NCI-H2196 (cell line): ENCODE measurements around the gene KCNS1.
"Not testable (repeated sequence)": the region's sequence is repeated elsewhere in the genome, so short reads cannot be mapped to it uniquely, and the experiment has no call there.

ENCODE experiments used
- DNase-seq: peaks from one replicate; lab custom pipeline; 2025; ENCODE audit not compliant: unreplicated experiment; lab: John Stamatoyannopoulos, UW

KCNS1 gene

DNA sequence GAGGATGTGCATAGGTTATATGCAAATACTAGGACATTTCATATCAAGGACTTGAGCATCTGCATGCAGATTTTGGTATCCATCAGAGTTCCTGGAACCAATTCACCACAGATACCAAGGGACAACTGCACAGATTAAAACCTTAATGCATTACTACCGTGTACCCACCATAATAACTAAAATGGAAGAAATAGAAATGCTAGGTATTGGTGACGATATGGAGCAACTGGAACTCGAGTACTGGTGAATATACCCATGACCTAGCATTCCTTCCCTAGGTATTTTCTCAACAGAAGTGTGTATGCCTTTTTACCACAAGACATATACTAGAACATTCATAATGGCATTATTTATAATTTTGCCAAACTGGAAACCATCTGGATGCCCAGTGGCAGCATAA lies 18.5 kb downstream of the KCNS1 start:
- DNase-seq = no peak

GRCh38 chr20:45080867-45081624 lies 19.9 kb downstream of the KCNS1 start:
- no peak for DNase-seq

- no peak for DNase-seq
Measured at GRCh38 chr20:45077559-45077958, 23.4 kb downstream of the KCNS1 start.

DNA sequence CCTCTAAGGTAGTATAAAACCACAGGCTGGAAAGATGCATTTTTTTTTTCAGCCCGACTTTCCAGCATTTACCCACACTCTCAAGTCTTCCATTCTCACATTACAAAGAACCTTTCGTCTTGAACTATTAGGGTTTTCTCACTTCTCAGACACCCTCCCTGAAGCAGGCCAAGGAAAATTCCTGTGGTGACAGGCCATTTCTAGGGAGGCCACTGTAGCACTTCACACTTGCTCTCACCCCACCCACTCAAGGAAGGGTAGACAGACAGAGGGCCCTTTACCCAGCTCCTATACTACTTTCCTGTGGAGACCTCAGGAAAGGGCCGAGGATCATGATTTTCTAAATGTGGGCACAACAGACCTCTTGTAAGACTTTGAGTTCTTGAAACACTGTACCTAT lies 27.7 kb downstream of the KCNS1 start:
- DNase-seq = no peak

GRCh38 chr20:45072066-45072465 lies 28.9 kb downstream of the KCNS1 start:
- DNase-seq = no peak

- no peak for DNase-seq
Measured at GRCh38 chr20:45070932-45071632, 29.8 kb downstream of the KCNS1 start.

GRCh38 chr20:45069261-45069660 lies 31.7 kb downstream of the KCNS1 start:
- DNase-seq = no peak

DNA sequence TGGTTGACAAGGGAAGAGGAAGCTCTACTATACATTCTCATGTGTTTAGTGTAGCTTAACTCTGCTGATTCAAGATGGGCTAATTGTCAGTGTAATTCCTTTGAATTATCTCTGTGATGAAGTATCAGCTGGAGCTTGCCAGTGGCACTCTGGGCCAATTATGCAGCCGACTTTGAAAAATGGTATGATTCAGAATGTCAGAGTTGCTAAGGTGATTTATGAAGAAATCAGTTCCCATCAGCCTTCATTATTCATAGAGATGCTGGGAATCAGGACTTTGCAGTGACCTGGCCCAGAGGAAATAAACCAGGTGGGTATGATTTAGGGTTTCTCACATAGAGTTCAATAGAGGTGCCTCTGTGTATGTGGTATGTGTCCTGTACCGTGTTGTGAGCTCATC lies 33.4 kb downstream of the KCNS1 start:
- DNase-seq = no peak

GRCh38 chr20:45067087-45067486 lies 33.8 kb downstream of the KCNS1 start:
- no peak for DNase-seq

DNA sequence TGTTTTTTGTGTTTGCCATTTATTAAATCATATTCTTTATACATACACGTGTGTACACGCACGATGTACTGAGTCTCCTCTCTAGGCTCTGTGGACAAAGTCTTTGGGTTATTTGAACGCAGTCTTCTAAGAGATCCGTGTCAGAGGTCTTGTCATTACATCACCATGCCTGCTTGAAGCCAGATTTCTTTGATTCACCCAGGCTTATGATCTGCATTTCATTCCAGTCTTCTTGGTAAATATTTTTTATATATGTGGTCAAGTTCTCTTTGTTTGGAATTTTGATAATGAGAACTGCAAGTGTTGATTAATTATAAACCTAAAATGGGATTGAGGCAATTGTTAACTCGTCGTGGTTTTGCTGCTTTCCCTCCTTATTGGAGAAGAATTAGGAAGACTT lies 34.6 kb downstream of the KCNS1 start:
- no peak for DNase-seq

GRCh38 chr20:45064812-45065211 lies 36.1 kb downstream of the KCNS1 start:
- no peak for DNase-seq

DNA sequence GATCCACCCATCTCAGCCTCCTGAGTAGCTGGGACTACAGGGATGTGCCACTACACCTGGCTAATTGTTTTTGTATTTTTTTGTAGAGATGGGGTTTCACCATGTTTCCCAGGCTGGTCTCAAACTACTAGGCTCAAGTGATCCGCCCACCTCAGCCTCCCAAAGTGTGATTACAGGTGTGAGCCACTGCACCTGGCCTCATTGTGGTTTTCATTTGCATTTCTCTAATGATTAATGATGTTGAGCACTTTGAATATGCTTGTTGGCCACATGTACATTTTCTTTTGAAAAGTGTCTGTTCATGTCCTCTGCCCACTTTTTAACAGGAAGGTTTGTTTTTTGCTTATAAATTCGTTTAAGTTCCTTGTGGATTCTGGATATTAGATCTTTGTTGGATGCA lies 37.8 kb downstream of the KCNS1 start:
- not testable (repeated sequence) for DNase-seq

- no peak for DNase-seq
Measured at GRCh38 chr20:45061244-45061643, 39.7 kb downstream of the KCNS1 start.

DNA sequence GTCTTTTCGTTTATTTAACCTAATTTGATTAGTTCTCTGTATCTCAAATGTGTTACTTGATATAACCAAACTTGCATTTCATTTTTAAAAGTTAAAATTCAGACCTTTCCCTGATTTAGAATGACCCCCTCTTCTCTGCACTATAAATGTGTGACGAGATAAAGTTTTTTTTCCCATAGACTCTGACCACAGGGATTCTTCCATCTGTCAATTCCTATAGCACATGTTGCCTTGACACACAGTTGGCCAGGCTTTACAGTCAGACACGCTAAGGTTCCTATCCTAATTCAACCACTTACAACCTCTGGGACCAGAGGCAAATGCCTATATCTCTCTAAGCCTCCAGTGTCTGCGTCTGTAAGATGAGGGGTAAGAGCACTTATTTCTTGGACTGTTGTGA lies 40.6 kb downstream of the KCNS1 start:
- no peak for DNase-seq

GRCh38 chr20:45059022-45059728 lies 41.8 kb downstream of the KCNS1 start:
- DNase-seq = no peak

DNA sequence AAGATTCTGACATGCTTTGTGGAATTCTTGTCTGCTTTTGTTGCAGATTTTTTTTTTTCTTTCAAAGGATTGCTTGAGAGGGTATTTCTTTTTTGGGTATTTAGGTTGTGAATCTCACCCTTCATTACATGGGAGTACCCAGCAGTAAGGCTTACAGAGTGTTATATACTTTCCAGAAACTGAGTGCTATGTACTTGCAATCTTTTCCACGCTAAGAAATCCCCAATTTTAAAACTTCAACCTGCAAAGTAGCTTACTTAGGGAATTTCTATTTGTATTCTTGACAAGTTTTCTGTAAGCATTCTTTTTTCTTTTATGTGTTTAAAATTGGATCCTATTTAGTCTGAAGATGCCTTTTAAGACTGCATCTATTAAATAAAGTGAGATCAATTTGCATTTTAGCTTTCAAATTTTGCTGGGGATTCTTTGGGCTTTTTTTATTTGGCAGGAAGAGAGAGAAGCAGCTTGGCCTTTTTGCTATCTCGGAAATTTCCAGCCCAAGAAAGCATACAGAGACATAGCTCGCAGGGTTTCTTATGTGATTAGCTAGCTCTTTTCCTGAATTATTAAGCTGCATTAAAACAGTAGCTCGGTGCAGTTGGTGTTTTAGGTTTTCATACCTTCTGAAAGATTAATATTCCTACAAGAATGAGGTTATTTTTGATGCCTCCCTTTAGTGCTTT lies 42.6 kb downstream of the KCNS1 start:
- DNase-seq = no peak

GRCh38 chr20:45056473-45057173 lies 44.3 kb downstream of the KCNS1 start:
- no peak for DNase-seq

DNA sequence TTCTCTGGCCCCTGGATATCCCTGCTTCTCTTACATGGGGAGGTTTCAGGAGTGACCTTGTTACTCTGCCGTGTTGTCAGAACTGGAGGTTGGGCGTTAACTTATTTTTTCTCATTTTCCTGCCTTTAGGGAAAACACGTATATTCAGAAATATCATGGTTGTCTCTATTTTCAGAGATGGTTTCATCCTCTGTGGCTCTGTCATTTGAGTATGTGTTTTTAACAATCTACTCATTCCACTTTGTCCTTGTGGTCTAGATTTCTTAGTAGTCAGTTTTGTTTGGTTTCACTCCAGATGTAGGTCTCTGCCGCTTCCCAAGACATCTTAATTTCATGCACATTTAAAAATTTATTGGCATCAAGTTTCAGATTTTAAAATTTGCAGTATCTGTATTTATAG lies 45.9 kb downstream of the KCNS1 start:
- DNase-seq = no peak

DNA sequence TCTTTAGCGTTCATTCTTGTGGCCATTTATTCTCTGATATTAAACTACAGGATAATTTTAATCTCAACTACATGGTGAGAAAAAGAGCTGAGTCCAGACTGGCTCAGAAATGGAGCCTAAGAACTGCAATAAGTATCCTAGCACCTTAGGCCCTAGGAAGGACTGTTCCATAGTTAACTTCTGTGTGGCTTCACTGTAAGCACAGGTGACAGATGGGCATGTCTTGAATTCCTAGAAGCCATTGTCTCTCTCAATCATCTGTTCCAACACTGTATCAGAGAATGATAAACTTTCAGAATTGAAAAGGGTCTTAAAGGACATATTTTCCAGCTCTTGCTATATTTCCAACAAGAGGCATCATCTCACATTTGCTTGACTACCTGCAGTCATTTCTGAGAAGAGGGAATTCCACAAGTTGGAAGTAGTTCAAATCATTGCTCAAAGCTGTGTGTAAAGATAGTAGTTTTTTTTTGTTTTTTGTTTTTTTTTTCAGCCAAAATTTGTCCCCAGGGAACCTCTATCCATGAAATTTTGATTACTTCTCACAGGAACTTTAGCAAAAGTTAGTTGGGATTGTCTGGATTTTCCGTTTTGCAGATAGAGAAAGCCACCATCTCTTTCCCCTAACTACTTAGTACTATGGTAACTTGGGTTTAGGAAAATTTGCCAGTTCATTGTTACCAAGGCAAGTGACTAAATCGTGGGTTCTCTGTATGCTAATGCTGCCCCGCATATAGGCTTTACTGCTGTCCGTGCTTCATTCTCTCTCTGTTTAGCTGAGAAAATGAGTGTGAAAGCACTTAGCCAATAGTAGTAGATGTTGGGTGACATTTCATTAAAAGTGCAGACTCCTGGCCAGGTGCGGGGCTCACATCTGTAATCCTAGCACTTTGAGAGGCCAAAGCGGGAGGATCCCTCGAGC lies 47.2 kb downstream of the KCNS1 start:
- DNase-seq = no peak
